ENCODE measurements around the gene SMTN.
A peak's percentile ranks its signal among the peaks of the same experiment; 100 is the strongest.
"Not testable (repeated sequence)": the region's sequence is repeated elsewhere in the genome, so short reads cannot be mapped to it uniquely, and the experiment has no call there.

SMTN gene

GRCh38 chr22:31080848-31081649 lies at the start of gene SMTN:
Gene SMTN, plus strand, starts transcription at chr22:31081318. Its CDS starts 1,941 bp downstream, at chr22:31083259.
- peak; percentile 72 for DNase-seq

- no peak for DNase-seq
Measured at GRCh38 chr22:31036671-31037550, 44.2 kb upstream of the SMTN start.

GRCh38 chr22:31038686-31039085 lies 42.4 kb upstream of the SMTN start:
- DNase-seq, result no peak

GRCh38 chr22:31039393-31039792 lies 41.7 kb upstream of the SMTN start:
- no peak for DNase-seq

GRCh38 chr22:31040542-31041398 lies 40.3 kb upstream of the SMTN start:
- DNase-seq, result no peak

GRCh38 chr22:31044262-31044861 lies 36.8 kb upstream of the SMTN start:
- DNase-seq, result no peak

GRCh38 chr22:31045900-31046538 lies 35.1 kb upstream of the SMTN start:
- DNase-seq, result no peak

GRCh38 chr22:31046539-31047226 lies 34.4 kb upstream of the SMTN start:
- DNase-seq, result no peak

- DNase-seq, result no peak
Measured at GRCh38 chr22:31048570-31048969, 32.5 kb upstream of the SMTN start.

- no peak for DNase-seq
Measured at GRCh38 chr22:31049815-31050420, 31.2 kb upstream of the SMTN start.

GRCh38 chr22:31055117-31055634 lies 25.9 kb upstream of the SMTN start:
- DNase-seq, result no peak

GRCh38 chr22:31055635-31056159 lies 25.4 kb upstream of the SMTN start:
- DNase-seq, result no peak

GRCh38 chr22:31056986-31057599 lies 24.0 kb upstream of the SMTN start:
- no peak for DNase-seq

GRCh38 chr22:31059663-31060062 lies 21.5 kb upstream of the SMTN start:
- not testable (repeated sequence) for DNase-seq

- no peak for DNase-seq
Measured at GRCh38 chr22:31062566-31063230, 18.4 kb upstream of the SMTN start.

GRCh38 chr22:31064369-31064768 lies 16.7 kb upstream of the SMTN start:
- DNase-seq, result no peak

GRCh38 chr22:31068970-31069369 lies 12.1 kb upstream of the SMTN start:
- no peak for DNase-seq

GRCh38 chr22:31069691-31070314 lies 11.3 kb upstream of the SMTN start:
- DNase-seq, result not testable (repeated sequence)

- DNase-seq, result not testable (repeated sequence)
Measured at GRCh38 chr22:31073125-31073524, 8.0 kb upstream of the SMTN start.

Data from cortex of kidney (tissue), 1 donor.